Immature natural killer cell (primary cell): ENCODE data around the gene ZBTB7C. TPM values are rescaled to one million over a fixed set of nuclear protein-coding genes. Genes with fewer than 3 reads are reported as not detected.
A peak's percentile ranks its signal among the peaks of the same experiment; 100 is the strongest.

Experiments
- DNase-seq, 3 donors: peaks; one replicate each; pipeline ENCODE4 v3.0.0; 2022; ENCODE audit warnings: mixed read lengths in 1 of 3
- H3K27ac Mint-ChIP-seq, 6 donors: one replicate each; pipeline ENCODE4 v1.8.0; 2020; ENCODE audit warnings: mixed read lengths in 6 of 6, mild to moderate bottlenecking in 5 of 6, inconsistent platforms in 4 of 6, moderate library complexity in 3 of 6
- H3K27me3 Mint-ChIP-seq, 3 donors: one replicate each; pipeline ENCODE4 v1.8.0; 2020 to 2021; ENCODE audit warnings: low read depth in 3 of 3, mild to moderate bottlenecking in 3 of 3, mixed read lengths in 3 of 3, moderate library complexity in 3 of 3, inconsistent platforms in 1 of 3
- H3K36me3 Mint-ChIP-seq, 3 donors: one replicate each; pipeline ENCODE4 v1.8.0; 2020; ENCODE audit warnings: mixed read lengths in 3 of 3, inconsistent platforms in 2 of 3, mild to moderate bottlenecking in 2 of 3
- H3K4me1 Mint-ChIP-seq, 2 donors: one replicate each; pipeline ENCODE4 v1.8.0; 2020; ENCODE audit warnings: inconsistent platforms in 2 of 2, mild to moderate bottlenecking in 2 of 2, mixed read lengths in 2 of 2, moderate library complexity in 1 of 2
- H3K4me3 Mint-ChIP-seq, 5 donors: one replicate each; pipeline ENCODE4 v1.8.0; 2020; ENCODE audit warnings: mild to moderate bottlenecking in 5 of 5, mixed read lengths in 5 of 5, inconsistent platforms in 3 of 5, moderate library complexity in 3 of 5
- H3K9me3 Mint-ChIP-seq, 6 donors: one replicate each; pipeline ENCODE4 v1.8.0; 2020; ENCODE audit warnings: mild to moderate bottlenecking in 6 of 6, mixed read lengths in 6 of 6, inconsistent platforms in 4 of 6, moderate library complexity in 3 of 6
- polyA plus RNA-seq, 3 donors: library from polyadenylated mRNA; unstranded; fragments of 300-500 nt; fragmentation: Illumina TruSeq; gene quantifications; one replicate each; pipeline ENCODE4 v1.2.3, GENCODE V29; 2021

Gene ZBTB7C
- polyA plus RNA-seq, 3 donors from 2014 or later, result not detected

GRCh38 chr18:47996091-47996541, 413.1 kb downstream of the ZBTB7C start:
- no peak overlapping the region for H3K27ac Mint-ChIP-seq
- H3K4me3 Mint-ChIP-seq, result no peak overlapping the region
- H3K9me3 Mint-ChIP-seq, result peaks cover 0 to 15% (median 8%) of the 10 kb centered on the region in 6 donors
- H3K27me3 Mint-ChIP-seq, result peaks cover under 1 to 7% (median 1%) of the 10 kb centered on the region in 3 donors
- DNase-seq, result no peak
- H3K4me1 Mint-ChIP-seq, result peaks cover 0 to 5% of the 10 kb centered on the region in 2 donors
- H3K36me3 Mint-ChIP-seq, result peaks cover 0 to 9% (median 8%) of the 10 kb centered on the region in 3 donors

GRCh38 chr18:47995654-47996053, 413.5 kb downstream of the ZBTB7C start:
- peaks cover 2 to 7% (median 2%) of the 10 kb centered on the region in 3 donors for H3K27me3 Mint-ChIP-seq
- H3K36me3 Mint-ChIP-seq, result peaks cover 0 to 9% (median 8%) of the 10 kb centered on the region in 3 donors
- no peak overlapping the region for H3K4me3 Mint-ChIP-seq
- H3K9me3 Mint-ChIP-seq, result peaks cover 0 to 15% (median 8%) of the 10 kb centered on the region in 6 donors
- peaks cover 0 to 5% of the 10 kb centered on the region in 2 donors for H3K4me1 Mint-ChIP-seq
- H3K27ac Mint-ChIP-seq, result no peak overlapping the region
- DNase-seq, result no peak

- peaks cover 0 to 9% (median 8%) of the 10 kb centered on the region in 3 donors for H3K36me3 Mint-ChIP-seq
- peaks cover 0 to 15% (median 8%) of the 10 kb centered on the region in 6 donors for H3K9me3 Mint-ChIP-seq
- no peak overlapping the region for H3K4me3 Mint-ChIP-seq
- H3K27me3 Mint-ChIP-seq, result peaks cover 2 to 6% (median 2%) of the 10 kb centered on the region in 3 donors
- H3K4me1 Mint-ChIP-seq, result no peaks in the 10 kb centered on the region
- no peak overlapping the region for H3K27ac Mint-ChIP-seq
- no peak for DNase-seq
Measured at GRCh38 chr18:47993409-47993808, 415.8 kb downstream of the ZBTB7C start.

- peaks cover 0 to 15% (median 8%) of the 10 kb centered on the region in 6 donors for H3K9me3 Mint-ChIP-seq
Measured at GRCh38 chr18:47992976-47993375, 416.2 kb downstream of the ZBTB7C start.

GRCh38 chr18:47992266-47992665, 416.9 kb downstream of the ZBTB7C start:
- DNase-seq, result no peak
- Mint-ChIP-seq H3K4me1 (no peaks in the 10 kb centered on the region), H3K36me3 (peaks cover 0 to 9% (median 3%) of the 10 kb centered on the region in 3 donors), H3K27ac (no peak overlapping the region), H3K9me3 (peaks cover 0 to 9% (median 5%) of the 10 kb centered on the region in 6 donors), H3K27me3 (peaks cover 2 to 6% (median 2%) of the 10 kb centered on the region in 3 donors), H3K4me3 (no peak overlapping the region)

More at GRCh38 chr18:47992976-47993375, 416.2 kb downstream of the ZBTB7C start:
- peaks cover 0 to 9% (median 8%) of the 10 kb centered on the region in 3 donors for H3K36me3 Mint-ChIP-seq
- DNase-seq, result no peak
- no peak overlapping the region for H3K27ac Mint-ChIP-seq
- no peak overlapping the region for H3K4me3 Mint-ChIP-seq
- H3K27me3 Mint-ChIP-seq, result peaks cover 2 to 6% (median 2%) of the 10 kb centered on the region in 3 donors
- no peaks in the 10 kb centered on the region for H3K4me1 Mint-ChIP-seq

- Mint-ChIP-seq H3K36me3 (no peaks in the 10 kb centered on the region), H3K27ac (no peak overlapping the region), H3K4me1 (no peaks in the 10 kb centered on the region), H3K4me3 (no peak overlapping the region), H3K27me3 (peaks cover 2 to 6% (median 2%) of the 10 kb centered on the region in 3 donors), H3K9me3 (no peaks in the 10 kb centered on the region)
- DNase-seq, result no peak
Measured at GRCh38 chr18:47990981-47991380, 418.2 kb downstream of the ZBTB7C start.

GRCh38 chr18:47987388-47987699, 421.8 kb downstream of the ZBTB7C start:
- peak overlapping the region in 1 of 6 donors; percentile 9 for H3K27ac Mint-ChIP-seq
- peaks cover 2 to 4% (median 2%) of the 10 kb centered on the region in 3 donors for H3K27me3 Mint-ChIP-seq

GRCh38 chr18:47986620-47987387, 422.4 kb downstream of the ZBTB7C start:
- peaks cover 2% of the 10 kb centered on the region in 3 donors for H3K27me3 Mint-ChIP-seq
- no peaks in the 10 kb centered on the region for H3K4me1 Mint-ChIP-seq
- H3K9me3 Mint-ChIP-seq, result no peaks in the 10 kb centered on the region
- H3K36me3 Mint-ChIP-seq, result no peaks in the 10 kb centered on the region
- H3K27ac Mint-ChIP-seq, result peak overlapping the region in 1 of 6 donors; percentile 8
- no peak for DNase-seq
- H3K4me3 Mint-ChIP-seq, result no peak overlapping the region

More at GRCh38 chr18:47987388-47987699, 421.8 kb downstream of the ZBTB7C start:
- H3K36me3 Mint-ChIP-seq, result no peaks in the 10 kb centered on the region
- no peak for DNase-seq
- no peaks in the 10 kb centered on the region for H3K9me3 Mint-ChIP-seq
- no peaks in the 10 kb centered on the region for H3K4me1 Mint-ChIP-seq
- no peak overlapping the region for H3K4me3 Mint-ChIP-seq

GRCh38 chr18:47985866-47986265, 423.3 kb downstream of the ZBTB7C start:
- H3K27ac Mint-ChIP-seq, result no peak overlapping the region
- no peaks in the 10 kb centered on the region for H3K9me3 Mint-ChIP-seq
- H3K4me3 Mint-ChIP-seq, result no peak overlapping the region
- no peaks in the 10 kb centered on the region for H3K27me3 Mint-ChIP-seq
- H3K36me3 Mint-ChIP-seq, result no peaks in the 10 kb centered on the region
- H3K4me1 Mint-ChIP-seq, result no peaks in the 10 kb centered on the region
- no peak for DNase-seq

GRCh38 chr18:47984991-47985390, 424.2 kb downstream of the ZBTB7C start:
- H3K9me3 Mint-ChIP-seq, result no peaks in the 10 kb centered on the region
- H3K4me3 Mint-ChIP-seq, result no peak overlapping the region
- no peaks in the 10 kb centered on the region for H3K27me3 Mint-ChIP-seq
- H3K27ac Mint-ChIP-seq, result no peak overlapping the region
- no peaks in the 10 kb centered on the region for H3K4me1 Mint-ChIP-seq
- no peak for DNase-seq
- no peaks in the 10 kb centered on the region for H3K36me3 Mint-ChIP-seq

- Mint-ChIP-seq H3K36me3 (no peaks in the 10 kb centered on the region), H3K27me3 (peaks cover 0 to 2% (median 0%) of the 10 kb centered on the region in 3 donors), H3K27ac (no peak overlapping the region), H3K9me3 (no peaks in the 10 kb centered on the region), H3K4me3 (no peak overlapping the region), H3K4me1 (no peaks in the 10 kb centered on the region)
- no peak for DNase-seq
Measured at GRCh38 chr18:47983946-47984345, 425.2 kb downstream of the ZBTB7C start.

- no peaks in the 10 kb centered on the region for H3K4me1 Mint-ChIP-seq
- H3K9me3 Mint-ChIP-seq, result no peaks in the 10 kb centered on the region
- H3K27ac Mint-ChIP-seq, result no peak overlapping the region
- H3K36me3 Mint-ChIP-seq, result no peaks in the 10 kb centered on the region
- H3K4me3 Mint-ChIP-seq, result no peak overlapping the region
- no peak for DNase-seq
- H3K27me3 Mint-ChIP-seq, result peaks cover under 1 to 3% (median 2%) of the 10 kb centered on the region in 3 donors
Measured at GRCh38 chr18:47983055-47983454, 426.1 kb downstream of the ZBTB7C start.

- no peak for DNase-seq
- Mint-ChIP-seq H3K36me3 (no peaks in the 10 kb centered on the region), H3K27me3 (peaks cover 2 to 3% (median 3%) of the 10 kb centered on the region in 3 donors), H3K27ac (no peak overlapping the region), H3K4me3 (no peak overlapping the region), H3K9me3 (no peaks in the 10 kb centered on the region), H3K4me1 (no peaks in the 10 kb centered on the region)
Measured at GRCh38 chr18:47981830-47982229, 427.4 kb downstream of the ZBTB7C start.

- H3K4me1 Mint-ChIP-seq, result no peaks in the 10 kb centered on the region
- H3K9me3 Mint-ChIP-seq, result no peaks in the 10 kb centered on the region
- H3K36me3 Mint-ChIP-seq, result no peaks in the 10 kb centered on the region
- peaks cover 2 to 3% (median 3%) of the 10 kb centered on the region in 3 donors for H3K27me3 Mint-ChIP-seq
- no peak for DNase-seq
- H3K27ac Mint-ChIP-seq, result no peak overlapping the region
- no peak overlapping the region for H3K4me3 Mint-ChIP-seq
Measured at GRCh38 chr18:47981320-47981719, 427.9 kb downstream of the ZBTB7C start.
